Upper lobe of left lung (tissue), 4 donors: ENCODE data around the gene PDCD2.

Experiments used
- CTCF ChIP-seq, 6 experiments: fragments of 450-650 bp in 4 of 6; fragments of 200-600 bp in 2 of 6; sonication (generic) in 2 of 6; IDR thresholded peaks; one replicate each; pipeline ENCODE4 v1.5.1; 2016 to 2019; ENCODE audit warnings: antibody characterized with exemption in 6 of 6
- POLR2AphosphoS5 ChIP-seq, 2 donors: sonication (generic); formaldehyde crosslinking; IDR thresholded peaks; one replicate each; pipeline ENCODE4 v1.5.1; 2017; ENCODE audit warnings: antibody characterized with exemption in 2 of 2

DNA sequence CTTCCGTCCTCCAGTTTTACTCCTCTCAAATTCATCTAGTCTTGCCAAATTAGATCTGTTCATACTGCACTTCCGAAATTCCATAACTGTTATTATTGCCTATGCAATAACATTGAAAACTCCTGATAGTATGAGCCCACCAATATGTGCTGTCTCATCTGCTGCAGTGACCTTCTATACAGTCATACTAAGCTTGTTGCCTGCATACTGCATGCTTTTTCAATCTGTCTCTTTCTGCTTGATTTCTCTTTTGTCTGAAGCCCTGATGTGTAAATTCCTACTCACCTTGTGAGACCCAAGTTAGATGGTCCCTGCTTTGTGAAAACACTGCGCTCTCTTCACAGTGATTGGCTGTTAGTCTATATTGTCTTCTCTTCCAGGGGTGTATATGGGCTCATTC is 29.1 kb downstream of the PDCD2 start:
- no peak for TF ChIP-seq CTCF (IDR thresholded peaks at IDR 0.05)
- TF ChIP-seq POLR2AphosphoS5 (IDR thresholded peaks at IDR 0.05): no peak
